ENCODE results near the gene RAB5B.

Gene RAB5B, protein sequence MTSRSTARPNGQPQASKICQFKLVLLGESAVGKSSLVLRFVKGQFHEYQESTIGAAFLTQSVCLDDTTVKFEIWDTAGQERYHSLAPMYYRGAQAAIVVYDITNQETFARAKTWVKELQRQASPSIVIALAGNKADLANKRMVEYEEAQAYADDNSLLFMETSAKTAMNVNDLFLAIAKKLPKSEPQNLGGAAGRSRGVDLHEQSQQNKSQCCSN

GRCh38 chr12:55973599-55974307, at the start of gene RAB5B:
TSS of gene RAB5B (plus strand) at chr12:55974078. CDS start at chr12:55986961, 12,883 bp downstream.
- peak; percentile 98 for DNase-seq (ENCODE audit: low spot score)

DNA sequence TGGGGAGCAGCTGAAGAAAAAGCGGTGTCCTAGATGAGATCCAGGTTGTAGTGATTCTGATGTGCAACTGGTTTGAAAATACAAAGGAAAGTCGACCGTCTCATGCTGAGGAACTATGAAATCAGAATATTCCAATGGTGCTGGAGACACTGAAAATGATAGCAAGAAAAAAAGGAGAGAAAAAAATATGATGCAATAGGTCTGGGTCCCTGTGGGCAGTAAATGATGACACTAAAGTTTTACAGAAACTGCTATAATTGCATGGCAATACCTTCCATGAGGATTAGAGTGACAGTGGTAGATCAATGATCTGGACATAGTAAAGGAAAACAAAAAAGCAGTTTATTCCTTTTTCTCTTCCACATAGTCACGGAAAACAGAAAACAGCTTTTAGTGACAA, 48.5 kb upstream of the RAB5B start:
- no peak for DNase-seq (ENCODE audit: low spot score)

- no peak for DNase-seq (ENCODE audit: low spot score)
Measured at GRCh38 chr12:55925870-55926737, 47.8 kb upstream of the RAB5B start.

GRCh38 chr12:55926738-55927587, 46.9 kb upstream of the RAB5B start:
- DNase-seq (ENCODE audit: low spot score) = peak; percentile 96

GRCh38 chr12:55927588-55928502, 46.0 kb upstream of the RAB5B start, which contains the start of gene PYM1:
TSS of gene PYM1 (minus strand) at chr12:55927894. CDS start at chr12:55927761, 133 bp downstream.
- DNase-seq (ENCODE audit: low spot score) = peak; percentile 83

DNA sequence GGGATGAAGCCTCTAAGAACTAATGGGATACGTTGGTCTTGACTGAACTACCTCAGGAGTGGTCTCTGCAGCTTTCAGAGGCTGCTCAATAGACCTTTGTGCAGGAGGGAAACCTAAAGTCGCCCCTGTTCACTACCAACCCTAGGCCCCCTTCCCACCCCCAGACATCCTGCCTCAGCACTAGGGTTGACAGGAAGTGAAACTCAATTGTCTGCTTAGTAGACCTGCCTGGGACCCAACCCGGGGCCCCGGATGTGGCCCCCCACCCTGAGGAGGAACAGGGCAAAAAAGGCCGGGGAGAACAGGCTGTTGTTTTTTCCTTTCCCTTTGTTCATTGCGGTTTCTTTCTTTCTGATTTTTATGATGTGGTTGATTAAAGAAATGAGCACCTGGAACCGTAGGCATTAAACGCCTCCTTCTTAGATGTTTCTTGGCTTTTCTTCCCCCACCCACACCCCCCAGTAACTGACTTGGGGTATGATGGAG, 44.5 kb upstream of the RAB5B start:
- no peak for DNase-seq (ENCODE audit: low spot score)

GRCh38 chr12:55930771-55931316, 43.0 kb upstream of the RAB5B start, which contains the start of gene DGKA:
TSS of gene DGKA (plus strand) at chr12:55931162. CDS start at chr12:55936504, 5,342 bp downstream.
- DNase-seq (ENCODE audit: low spot score) = no peak

DNA sequence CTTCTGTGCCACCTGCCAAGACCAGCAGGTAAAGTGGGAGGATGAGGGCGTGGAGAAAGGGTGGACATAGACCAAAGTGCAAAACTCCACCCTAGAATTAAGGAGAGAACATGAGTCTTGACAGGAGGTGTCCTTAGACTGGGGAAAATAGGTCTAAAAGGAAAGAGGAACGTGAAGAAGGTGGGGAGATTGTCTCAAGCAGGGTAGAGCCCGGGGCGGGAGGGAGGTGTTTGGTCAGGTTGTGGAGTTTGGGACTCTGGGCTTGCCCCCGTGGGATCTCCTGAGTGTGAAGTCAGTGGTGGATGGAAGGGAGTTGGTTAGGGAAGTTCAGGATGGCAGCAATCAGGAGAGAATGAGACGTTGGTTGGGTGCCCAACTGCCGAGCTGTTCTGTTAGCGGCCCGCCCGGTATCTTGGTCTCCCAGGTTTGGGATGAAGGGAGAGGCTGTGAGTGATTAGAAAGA, 42.5 kb upstream of the RAB5B start:
- DNase-seq (ENCODE audit: low spot score) = no peak

GRCh38 chr12:55931780-55932550, 41.9 kb upstream of the RAB5B start:
- peak; percentile 84 for DNase-seq (ENCODE audit: low spot score)

DNA sequence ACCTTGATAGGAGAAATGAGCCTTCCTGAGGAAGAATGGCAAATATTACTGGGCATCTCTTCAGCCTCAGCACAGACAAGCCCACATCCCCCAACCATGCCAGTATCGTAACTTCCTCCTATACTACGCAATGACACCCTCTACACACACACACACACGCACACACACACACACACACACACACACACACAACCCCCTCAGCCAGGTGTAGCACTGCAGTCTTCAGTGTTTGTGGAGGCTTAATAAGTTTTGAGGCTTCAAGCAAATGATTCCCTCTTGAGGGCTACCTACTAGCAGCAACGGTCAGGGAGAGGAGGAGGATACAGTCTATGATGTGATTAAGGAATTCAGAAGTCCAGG, 41.3 kb upstream of the RAB5B start:
- no peak for DNase-seq (ENCODE audit: low spot score)

DNA sequence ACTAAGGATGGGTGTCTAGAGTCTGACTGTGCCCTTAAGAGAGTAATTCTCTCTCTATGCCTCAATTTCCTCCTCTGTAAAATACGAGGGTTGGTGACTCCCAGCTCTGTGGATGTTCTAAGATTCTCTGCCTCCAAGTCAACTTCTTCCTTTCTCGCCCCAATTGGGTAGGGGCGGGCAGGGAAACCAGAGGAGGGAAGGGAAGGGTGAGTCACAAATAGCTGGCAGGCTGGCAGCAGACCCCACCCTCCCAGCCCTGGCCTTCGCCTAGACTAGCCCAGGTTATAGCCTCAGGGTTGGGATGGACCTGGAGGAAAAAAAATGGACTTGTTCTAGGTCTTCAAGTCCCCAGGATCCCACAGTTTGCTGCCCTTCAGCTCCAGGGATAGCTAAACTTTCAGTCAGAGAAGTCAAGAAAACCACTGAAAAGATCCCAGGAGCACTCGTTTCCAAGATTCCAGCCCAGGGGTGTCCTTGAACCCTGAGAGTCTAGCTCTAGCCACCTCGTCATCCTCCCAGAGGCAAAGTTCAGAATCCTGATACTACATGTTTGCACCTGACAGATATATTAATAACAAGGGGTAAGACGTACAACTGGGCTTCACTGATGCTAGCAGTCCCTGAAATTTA, 40.6 kb upstream of the RAB5B start:
- DNase-seq (ENCODE audit: low spot score) = no peak

- no peak for DNase-seq (ENCODE audit: low spot score)
Measured at GRCh38 chr12:55933799-55934742, 39.8 kb upstream of the RAB5B start.

- DNase-seq (ENCODE audit: low spot score) = no peak
Measured at GRCh38 chr12:55934773-55935172, 39.1 kb upstream of the RAB5B start.

GRCh38 chr12:55935738-55936151, 38.1 kb upstream of the RAB5B start:
- no peak for DNase-seq (ENCODE audit: low spot score)

DNA sequence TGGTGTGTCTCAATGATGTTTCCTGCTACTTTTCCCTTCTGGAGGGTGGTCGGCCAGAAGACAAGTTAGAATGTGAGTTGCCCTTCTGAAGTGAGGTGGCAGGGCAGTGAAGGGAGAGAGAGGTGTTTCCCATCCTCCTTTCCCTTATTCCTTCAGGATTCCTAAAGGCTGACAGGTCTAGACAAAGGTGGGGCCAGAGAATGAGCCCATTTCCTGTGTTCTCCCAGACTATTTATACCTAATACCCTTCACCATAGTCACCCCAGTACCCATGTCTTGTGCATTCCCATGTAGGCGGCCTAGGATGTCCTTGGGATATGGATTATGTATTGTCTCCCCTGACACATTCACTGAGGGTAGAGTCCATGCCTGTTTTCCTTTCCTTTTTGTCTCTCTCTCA, 35.9 kb upstream of the RAB5B start:
- DNase-seq (ENCODE audit: low spot score) = no peak

GRCh38 chr12:55938826-55939501, 34.9 kb upstream of the RAB5B start:
- DNase-seq (ENCODE audit: low spot score) = no peak
